Smooth muscle cell (in vitro differentiated cells): ENCODE measurements around the gene BTNL3. TPM values are rescaled to one million over a fixed set of nuclear protein-coding genes. Genes with fewer than 3 reads are reported as not detected.

ENCODE experiments used
- DNase-seq: peaks from one replicate; lab custom pipeline; 2025; ENCODE audit not compliant: unreplicated experiment; lab: John Stamatoyannopoulos, UW
- H2AFZ ChIP-seq: fragments of 200-600 bp; sonication (generic); 2 replicates; pipeline ENCODE4 v1.6.0; 2016; ENCODE audit warnings: antibody characterized with exemption, low read depth, mild to moderate bottlenecking
- H3F3A ChIP-seq: fragments of 200-600 bp; sonication (generic); 2 replicates; pipeline ENCODE4 v1.6.0; 2017; ENCODE audit warnings: antibody characterized with exemption, low read depth
- H3K27ac ChIP-seq: fragments of 200-600 bp; sonication (generic); 2 replicates; pipeline ENCODE4 v1.5.1; 2016; ENCODE audit warnings: low read depth, mild to moderate bottlenecking
- H3K27me3 ChIP-seq: fragments of 200-600 bp; sonication (generic); 2 replicates; pipeline ENCODE4 v1.6.1; 2016; ENCODE audit warnings: low read depth, mild to moderate bottlenecking
- H3K36me3 ChIP-seq: fragments of 200-600 bp; sonication (generic); 2 replicates; pipeline ENCODE4 v1.5.1; 2016; ENCODE audit warnings: low read depth
- H3K4me1 ChIP-seq: fragments of 200-600 bp; sonication (generic); 2 replicates; pipeline ENCODE4 v1.5.1; 2016; ENCODE audit warnings: low read depth
- H3K4me2 ChIP-seq: fragments of 200-600 bp; sonication (generic); 2 replicates; pipeline ENCODE4 v1.6.0; 2016; ENCODE audit warnings: mild to moderate bottlenecking
- H3K4me3 ChIP-seq: fragments of 200-600 bp; sonication (generic); 2 replicates; pipeline ENCODE4 v1.5.1; 2016; ENCODE audit warnings: mild to moderate bottlenecking
- H3K79me2 ChIP-seq: fragments of 200-600 bp; sonication (generic); 2 replicates; pipeline ENCODE4 v1.6.0; 2016; ENCODE audit warnings: low read depth, mild to moderate bottlenecking
- H3K9ac ChIP-seq: fragments of 200-600 bp; sonication (generic); 2 replicates; pipeline ENCODE4 v1.6.0; 2016; ENCODE audit warnings: low read depth
- H3K9me3 ChIP-seq: fragments of 200-600 bp; sonication (generic); replicated peaks from 2 replicates; pipeline ENCODE4 v1.5.1; 2016; ENCODE audit warnings: low read depth
- H4K20me1 ChIP-seq: fragments of 200-600 bp; sonication (generic); 2 replicates; pipeline ENCODE4 v1.6.0; 2016; ENCODE audit warnings: low read depth
- CTCF ChIP-seq: fragments of 200-600 bp; sonication (generic); IDR thresholded peaks from 2 replicates; pipeline ENCODE4 v1.5.1; 2017; ENCODE audit warnings: borderline replicate concordance, mild to moderate bottlenecking, antibody characterized with exemption; ENCODE audit not compliant: insufficient read depth, poor library complexity, severe bottlenecking
- WGBS: methylation state at CpG from one replicate; pipeline ENCODE4 v1.1.7; 2016; ENCODE audit warnings: low lambda C conversion rate; 5-methylcytosine and 5-hydroxymethylcytosine counted together
- microRNA-seq: library from miRNA; unstranded; fragments of <30 nt; microRNA quantifications from one replicate; pipeline ENCODE4, GENCODE V29; 2016; ENCODE audit warnings: borderline number of aligned reads
- polyA plus RNA-seq: library from polyadenylated mRNA; unstranded; fragments of >200 nt; fragmentation: Nextera tagmentation; extraction: Ambion mirVana; gene quantifications from 2 replicates; pipeline ENCODE4 v1.2.1, GENCODE V29; 2016
- small RNA-seq: library from RNA; depleted of rRNA; stranded (forward); fragments of <200 nt; gene quantifications from one replicate; pipeline ENCODE3, GENCODE V24; 2014
- total RNA-seq: library from RNA; depleted of rRNA; stranded (reverse); fragments of >200 nt; gene quantifications from 2 replicates; pipeline ENCODE4 v1.2.3, GENCODE V29; 2014

The BTNL3 gene
- total and polyA plus RNA-seq, 2 experiments from 2014 or later: not detected

GRCh38 chr5:181054871-181055459, 66.3 kb downstream of the BTNL3 start:
- no peak overlapping the region for H3K4me2 ChIP-seq
- no peak overlapping the region for H2AFZ ChIP-seq
- H3K9ac ChIP-seq: no peak overlapping the region
- H3K36me3 ChIP-seq: no peaks in the 10 kb centered on the region
- peaks cover 99% of the 10 kb centered on the region for H3K27me3 ChIP-seq
- no peak overlapping the region for H3K4me3 ChIP-seq
- H3F3A ChIP-seq: no peaks in the 10 kb centered on the region
- no peaks in the 10 kb centered on the region for H3K9me3 ChIP-seq
- TF ChIP-seq CTCF: no peak
- 25% methylated on average over 7 of the region's 7 CpGs for WGBS
- no peak for DNase-seq
- no peak overlapping the region for H3K27ac ChIP-seq
- H3K79me2 ChIP-seq: no peaks in the 10 kb centered on the region
- H3K4me1 ChIP-seq: peaks cover 4% of the 10 kb centered on the region
- no peaks in the 10 kb centered on the region for H4K20me1 ChIP-seq

Small RNAs within 50 kb of the gene (microRNA-seq; reads per million reads assigned to microRNA genes)
- not detected for gene MIR8089

Small RNAs within 50 kb of the gene (small RNA-seq; reads per million reads assigned to genes)
- gene MIR8089: not detected
- not detected for gene RNU6-1036P
- gene RPS29P12: not detected

Other genes starting within 250 kb of the BTNL3 start
- not detected in 2 replicates for gene OR2Y1, start 248.8 kb upstream of the BTNL3 start, total RNA-seq
- gene OR2Y1, start 248.8 kb upstream of the BTNL3 start, polyA plus RNA-seq: not detected in 2 replicates
- 128 and 144 TPM in 2 replicates for gene MGAT1, start 186.0 kb upstream of the BTNL3 start, total RNA-seq
- gene MGAT1, start 186.0 kb upstream of the BTNL3 start, polyA plus RNA-seq: 149 and 161 TPM in 2 replicates
- 9.2 and 14.5 TPM in 2 replicates for gene ZFP62, start 127.6 kb upstream of the BTNL3 start, total RNA-seq
- gene ZFP62, start 127.6 kb upstream of the BTNL3 start, polyA plus RNA-seq: 6.4 and 10.0 TPM in 2 replicates
- gene BTNL8, start 89.7 kb upstream of the BTNL3 start, total RNA-seq: not detected in 2 replicates
- not detected in 2 replicates for gene BTNL8, start 89.7 kb upstream of the BTNL3 start, polyA plus RNA-seq
- not detected in 2 replicates for gene BTNL9, start 51.4 kb downstream of the BTNL3 start, total RNA-seq
- gene BTNL9, start 51.4 kb downstream of the BTNL3 start, polyA plus RNA-seq: not detected in 2 replicates
- gene OR2V1, start 142.3 kb downstream of the BTNL3 start, total RNA-seq: not detected in 2 replicates
- gene OR2V1, start 142.3 kb downstream of the BTNL3 start, polyA plus RNA-seq: not detected in 2 replicates
- not detected in 2 replicates for gene OR2V2, start 158.7 kb downstream of the BTNL3 start, total RNA-seq
- not detected in 2 replicates for gene OR2V2, start 158.7 kb downstream of the BTNL3 start, polyA plus RNA-seq
- gene TRIM7, start 216.3 kb downstream of the BTNL3 start, total RNA-seq: 3.4 TPM in 1 of 2 replicates, not detected in the other
- gene TRIM7, start 216.3 kb downstream of the BTNL3 start, polyA plus RNA-seq: 0.45 TPM in 1 of 2 replicates, not detected in the other
- gene TRIM41, start 234.4 kb downstream of the BTNL3 start, total RNA-seq: 6.3 and 7.5 TPM in 2 replicates
- 2.4 and 2.6 TPM in 2 replicates for gene TRIM41, start 234.4 kb downstream of the BTNL3 start, polyA plus RNA-seq